DOHH2 (cell line): Measurements from ENCODE around the gene PPFIA1.

Experiments used
- H3F3A ChIP-seq: fragments of 200-600 bp; sonication (generic), shearing (Covaris generic); 2 replicates; pipeline ENCODE4 v1.6.0; 2016; ENCODE audit warnings: antibody characterized with exemption, mild to moderate bottlenecking; ENCODE audit not compliant: control insufficient read depth, insufficient read depth
- H3K27ac ChIP-seq: fragments of 200-600 bp; sonication (generic); 2 replicates; pipeline ENCODE4 v1.5.1; 2014; ENCODE audit warnings: low read depth, mild to moderate bottlenecking, low read length, moderate library complexity
- H3K27me3 ChIP-seq: fragments of 200-600 bp; sonication (generic); 2 replicates; pipeline ENCODE4 v1.6.1; 2014; ENCODE audit warnings: mild to moderate bottlenecking, low read length, mixed read lengths; ENCODE audit not compliant: control insufficient read depth
- H3K36me3 ChIP-seq: fragments of 200-600 bp; sonication (generic); 2 replicates; pipeline ENCODE4 v1.6.1; 2014; ENCODE audit warnings: mild to moderate bottlenecking, low read length, moderate library complexity, mixed read lengths; ENCODE audit not compliant: control insufficient read depth
- H3K4me1 ChIP-seq: fragments of 200-600 bp; sonication (generic); 2 replicates; pipeline ENCODE4 v1.6.1; 2014; ENCODE audit warnings: mild to moderate bottlenecking, low read length, mixed read lengths; ENCODE audit not compliant: control insufficient read depth
- H3K4me2 ChIP-seq: fragments of 200-600 bp; sonication (generic); 2 replicates; pipeline ENCODE4 v1.6.0; 2014; ENCODE audit warnings: mild to moderate bottlenecking, low read length, moderate library complexity
- H3K4me3 ChIP-seq: fragments of 200-600 bp; sonication (generic); 2 replicates; pipeline ENCODE4 v1.5.1; 2014; ENCODE audit warnings: mild to moderate bottlenecking, low read length, mixed read lengths
- H3K79me2 ChIP-seq: fragments of 200-600 bp; sonication (generic); 2 replicates; pipeline ENCODE4 v1.6.1; 2014; ENCODE audit warnings: mild to moderate bottlenecking, low read length, mixed read lengths; ENCODE audit not compliant: control insufficient read depth
- H3K9me2 ChIP-seq: fragments of 200-600 bp; sonication (generic); replicated peaks from 2 replicates; pipeline ENCODE4 v1.6.1; 2014; ENCODE audit warnings: mild to moderate bottlenecking, low read length, mixed read lengths; ENCODE audit not compliant: control insufficient read depth
- H3K9me3 ChIP-seq: fragments of 200-600 bp; sonication (generic); 2 replicates; pipeline ENCODE4 v1.6.1; 2014; ENCODE audit warnings: antibody characterized with exemption, low read length, mixed read lengths; ENCODE audit not compliant: control insufficient read depth, insufficient read depth
- H4K20me1 ChIP-seq: fragments of 200-600 bp; sonication (generic); 2 replicates; pipeline ENCODE4 v1.6.0; 2014; ENCODE audit warnings: low read depth, mild to moderate bottlenecking, antibody characterized with exemption, low read length, moderate library complexity; ENCODE audit not compliant: control insufficient read depth, insufficient read depth
- CTCF ChIP-seq: fragments of 200-600 bp; sonication (generic); IDR thresholded peaks from one replicate; pipeline ENCODE4 v1.5.1; 2014; ENCODE audit warnings: antibody characterized with exemption, mild to moderate bottlenecking, low read depth, low read length; ENCODE audit not compliant: poor library complexity, severe bottlenecking
- EZH2phosphoT487 ChIP-seq: fragments of 200-600 bp; sonication (generic); IDR thresholded peaks from 2 replicates; pipeline ENCODE4 v1.6.1; 2017; ENCODE audit warnings: borderline replicate concordance, mild to moderate bottlenecking, antibody characterized with exemption, low read length, moderate library complexity, mixed read lengths

PPFIA1 gene

GRCh38 chr11:70270877-70271648, 573 bp downstream of the PPFIA1 start:
- Histone ChIP-seq H3K4me1 (peaks cover 13% of the 10 kb centered on the region), H3K4me2 (peak overlapping the region; percentile 86), H3K79me2 (peaks cover 46% of the 10 kb centered on the region), H3K27ac (no peak overlapping the region), H3F3A (no peaks in the 10 kb centered on the region), H3K27me3 (peaks cover 3% of the 10 kb centered on the region), H3K36me3 (peaks cover 41% of the 10 kb centered on the region), H4K20me1 (peaks cover 2% of the 10 kb centered on the region; the same call in 1 of the 2 replicates), H3K9me2 (no peaks in the 10 kb centered on the region), H3K4me3 (peak overlapping the region; percentile 89), H3K9me3 (no peaks in the 10 kb centered on the region)
- TF ChIP-seq EZH2phosphoT487 = no peak
- no peak for TF ChIP-seq CTCF

- H3K9me2 ChIP-seq = no peaks in the 10 kb centered on the region
- peak overlapping the region; percentile 89 for H3K4me3 ChIP-seq
- H3K9me3 ChIP-seq = no peaks in the 10 kb centered on the region
- peaks cover 52% of the 10 kb centered on the region for H3K79me2 ChIP-seq
- no peak overlapping the region for H3K27ac ChIP-seq
- H3K4me1 ChIP-seq = peaks cover 13% of the 10 kb centered on the region
- peaks cover 41% of the 10 kb centered on the region for H3K36me3 ChIP-seq
- TF ChIP-seq EZH2phosphoT487 = no peak
- no peak for TF ChIP-seq CTCF
- peaks cover 2% of the 10 kb centered on the region; the same call in 1 of the 2 replicates for H4K20me1 ChIP-seq
- no peaks in the 10 kb centered on the region for H3F3A ChIP-seq
- peak overlapping the region; percentile 86 for H3K4me2 ChIP-seq
- H3K27me3 ChIP-seq = peaks cover 3% of the 10 kb centered on the region; the same call in 1 of the 2 replicates
These were observed 1.1 kb downstream of the PPFIA1 start for GRCh38 chr11:70271649-70271953.

- TF ChIP-seq EZH2phosphoT487 (no peak), CTCF (no peak)
- no peaks in the 10 kb centered on the region for H3F3A ChIP-seq
- H3K79me2 ChIP-seq = peaks cover 53% of the 10 kb centered on the region
- peaks cover 2% of the 10 kb centered on the region; the same call in 1 of the 2 replicates for H4K20me1 ChIP-seq
- peaks cover 13% of the 10 kb centered on the region for H3K4me1 ChIP-seq
- H3K36me3 ChIP-seq = peaks cover 41% of the 10 kb centered on the region
- peak overlapping the region; percentile 86 for H3K4me2 ChIP-seq
- H3K27ac ChIP-seq = no peak overlapping the region
- H3K4me3 ChIP-seq = peak overlapping the region; percentile 4; the same call in 1 of the 2 replicates
- no peaks in the 10 kb centered on the region for H3K9me2 ChIP-seq
- peaks cover 3% of the 10 kb centered on the region; the same call in 1 of the 2 replicates for H3K27me3 ChIP-seq
- H3K9me3 ChIP-seq = no peaks in the 10 kb centered on the region
These were observed 1.5 kb downstream of the PPFIA1 start for GRCh38 chr11:70272009-70272408.
